GM18520 (cell line): ENCODE measurements around the gene NTNG1.
A peak's percentile ranks its signal among the peaks of the same experiment; 100 is the strongest.

Experiments
- ATAC-seq: cut with Tn5 transposase; IDR thresholded peaks from one replicate; pipeline ENCODE4 v1.9.1; 2021; ENCODE audit not compliant: unreplicated experiment

Gene NTNG1

DNA sequence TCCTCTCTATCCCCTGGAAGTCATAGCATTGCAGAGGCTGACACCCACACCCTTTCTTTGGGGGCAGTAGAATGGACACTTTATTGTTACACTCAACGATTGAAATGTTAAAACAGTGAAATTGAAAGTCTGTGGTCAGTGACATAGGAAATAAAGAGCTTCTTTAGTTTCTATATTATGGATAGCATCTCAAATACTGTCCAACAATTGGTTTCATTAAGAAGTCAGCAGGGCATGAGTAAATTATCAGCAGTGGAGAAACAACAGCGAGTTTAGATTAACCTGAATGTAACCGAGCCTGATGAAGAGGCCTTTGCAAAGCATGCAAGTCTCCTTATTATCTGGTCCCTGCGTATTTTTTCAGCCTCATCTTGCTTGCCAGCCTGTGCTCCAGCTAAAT lies 350.7 kb downstream of the NTNG1 start:
- no peak for ATAC-seq

DNA sequence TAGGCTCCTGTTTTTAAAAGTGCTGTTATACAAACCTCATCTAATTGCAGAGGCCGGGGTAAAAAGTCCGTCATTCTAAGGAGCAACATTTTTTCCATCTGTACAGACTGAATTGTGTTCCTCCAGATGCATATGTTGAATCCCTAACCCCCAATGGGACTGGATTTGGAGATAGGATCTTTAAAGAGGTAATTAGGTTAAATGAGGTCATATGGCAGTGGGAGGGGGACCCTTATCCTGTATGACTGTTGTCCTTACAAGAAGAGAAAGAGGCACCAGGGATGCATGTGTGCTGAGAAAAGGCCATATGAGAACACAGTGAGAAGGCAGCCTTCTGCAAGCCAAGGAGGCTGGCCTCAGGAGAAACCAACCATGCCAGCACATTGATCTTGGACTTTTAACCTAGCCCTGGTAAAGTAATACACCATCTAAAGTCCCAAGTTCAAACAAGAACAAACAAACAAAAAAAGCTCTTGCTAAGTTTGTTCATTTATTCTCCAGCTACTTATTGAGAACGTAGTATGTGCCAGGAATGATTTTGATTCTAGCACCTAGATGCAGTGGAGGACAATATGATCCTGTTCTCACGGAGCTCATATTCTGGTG lies 352.4 kb downstream of the NTNG1 start:
- ATAC-seq: no peak

DNA sequence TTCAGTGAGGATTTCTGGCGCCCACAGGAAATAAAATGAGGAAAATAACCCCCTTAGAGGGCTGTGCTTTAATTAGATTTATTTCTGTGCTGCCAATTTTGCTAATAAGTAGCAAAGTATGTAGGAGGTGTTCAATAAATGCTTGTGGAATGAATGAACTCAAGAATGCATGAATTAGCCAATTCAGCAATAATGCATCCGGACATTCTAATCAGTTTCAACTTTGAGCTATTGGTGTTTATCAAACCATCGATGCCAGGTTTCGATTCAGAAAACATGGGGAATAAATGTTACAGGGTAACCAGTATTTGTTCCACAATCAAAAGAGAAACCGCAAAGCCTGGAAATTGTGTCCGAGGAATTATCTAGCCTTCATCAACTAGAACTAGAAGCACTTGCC lies 353.2 kb downstream of the NTNG1 start:
- ATAC-seq: no peak

DNA sequence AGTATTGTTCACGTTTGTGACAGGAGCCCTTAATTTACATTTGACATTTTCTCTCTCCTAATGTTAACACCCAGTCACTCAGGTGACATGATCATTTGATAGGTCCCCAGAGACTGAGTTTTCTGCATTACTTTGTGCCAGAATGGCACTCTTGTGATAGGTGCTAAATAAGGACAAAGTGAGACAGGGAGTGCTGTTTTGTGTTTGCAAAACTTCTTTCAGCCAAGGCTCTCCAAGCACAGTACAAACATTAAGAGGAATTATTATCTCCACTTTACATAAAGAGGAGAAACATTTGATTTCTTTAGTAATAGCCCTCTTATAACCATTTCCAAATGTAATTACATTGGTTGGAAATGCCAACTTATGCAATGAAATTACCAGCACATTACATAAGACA lies 355.2 kb downstream of the NTNG1 start:
- ATAC-seq: no peak

DNA sequence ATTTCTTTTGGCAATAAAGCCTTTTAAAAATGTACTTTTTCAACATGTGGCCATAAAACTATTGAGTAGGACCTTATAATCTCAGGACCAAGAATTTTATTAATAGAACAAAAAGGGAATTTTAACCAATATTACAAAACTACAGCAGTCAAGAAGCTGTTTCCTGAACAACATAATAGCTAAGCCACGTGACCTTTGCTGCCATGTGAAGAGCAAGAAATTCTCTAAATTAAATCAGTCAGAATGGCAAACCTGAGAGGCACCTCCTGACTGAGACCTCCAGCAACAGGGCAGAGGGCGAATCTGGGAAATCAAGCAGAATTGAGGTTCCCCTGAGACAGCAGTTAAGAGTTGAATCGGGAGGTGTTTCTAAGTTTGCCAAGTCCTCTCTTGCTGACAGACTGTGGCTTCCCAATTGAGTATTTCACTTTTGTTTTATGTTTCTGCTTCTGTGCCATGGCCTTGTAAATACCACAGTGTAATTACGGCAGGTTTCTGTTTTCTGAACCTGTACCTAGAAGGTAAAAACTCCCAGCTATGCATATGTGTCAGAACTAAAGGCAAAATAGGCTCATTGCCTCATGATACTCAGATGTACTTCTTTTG lies 358.4 kb downstream of the NTNG1 start:
- ATAC-seq: peak; percentile 99

DNA sequence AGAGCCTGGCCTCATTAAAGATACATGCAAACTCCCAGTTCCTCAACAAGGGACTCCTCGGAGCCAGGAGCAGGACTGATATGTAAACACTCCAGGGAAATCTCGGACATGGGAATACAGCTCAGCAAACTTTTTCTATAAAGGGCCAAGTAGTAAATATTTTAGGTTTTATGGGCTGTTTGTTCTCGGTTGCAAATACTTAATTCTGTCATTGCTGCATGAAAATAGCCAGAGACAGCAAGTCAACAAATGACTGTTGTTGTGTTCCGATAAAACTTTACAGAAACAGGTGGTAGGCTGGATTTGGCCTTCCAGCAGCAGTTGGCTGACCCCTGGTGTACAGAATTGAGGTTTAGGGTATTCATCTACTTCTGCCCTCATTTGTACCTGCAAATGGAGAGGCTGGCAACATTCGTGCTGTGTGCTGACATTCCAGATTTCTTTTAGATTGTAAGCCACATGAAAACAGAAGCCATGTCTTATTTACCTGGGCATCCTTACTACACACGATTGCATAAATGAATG lies 360.3 kb downstream of the NTNG1 start:
- ATAC-seq: no peak

DNA sequence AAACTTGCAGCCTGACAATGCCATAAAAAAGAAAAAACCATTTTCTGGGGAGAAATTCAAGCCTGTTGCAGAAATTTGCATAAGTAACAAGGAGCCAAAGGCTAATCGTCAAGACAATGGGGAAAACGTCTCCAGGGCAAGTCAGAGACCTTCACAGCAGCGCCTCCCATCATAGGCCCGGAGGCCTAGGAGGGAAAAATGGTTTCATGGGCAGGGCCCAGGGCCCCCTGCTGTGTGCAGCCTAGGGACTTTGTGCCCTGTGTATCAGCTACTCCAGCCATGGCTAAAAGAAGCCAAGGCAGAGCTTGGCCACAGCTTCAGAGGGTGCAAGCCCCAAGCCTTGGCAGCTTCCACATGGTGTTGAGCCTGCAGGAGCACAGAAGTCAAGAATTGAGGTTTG lies 369.5 kb downstream of the NTNG1 start:
- ATAC-seq: no peak

DNA sequence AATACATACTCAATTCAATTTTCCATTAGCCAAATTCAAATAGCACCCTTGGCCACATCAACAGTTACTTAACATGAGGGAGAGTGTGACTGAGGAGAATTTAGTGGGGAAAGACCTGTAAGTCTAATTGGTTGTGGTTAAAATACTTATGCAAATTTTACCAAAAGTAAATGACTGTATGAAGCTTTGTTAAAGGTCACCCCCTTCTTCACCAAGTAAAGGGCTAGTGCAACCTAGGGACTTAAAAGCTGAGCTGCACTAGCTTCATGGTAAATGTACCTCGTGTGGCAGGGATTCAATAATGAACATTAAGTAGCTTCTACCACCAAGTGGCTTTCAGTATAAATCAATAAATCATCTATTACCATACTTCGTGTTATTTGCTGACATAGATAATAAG lies 372.0 kb downstream of the NTNG1 start:
- ATAC-seq: no peak

DNA sequence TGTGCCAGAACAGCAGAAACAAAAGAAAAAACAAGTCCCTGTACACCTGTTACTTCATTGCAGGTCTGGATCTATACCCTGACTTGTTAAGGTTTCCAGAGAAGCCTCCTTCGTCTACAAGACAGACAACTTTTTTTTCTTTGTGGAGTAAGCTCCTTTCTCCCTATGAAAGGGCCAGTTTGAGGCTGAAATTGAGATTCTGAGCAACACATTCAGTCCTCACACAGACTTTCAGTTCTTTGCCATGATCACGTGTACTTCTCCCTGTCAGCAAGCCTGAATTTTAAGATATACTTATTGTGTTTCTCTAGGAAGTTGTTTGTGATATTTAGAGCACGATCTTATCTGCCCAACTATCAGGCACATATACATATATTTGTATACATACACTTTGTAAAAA lies 374.0 kb downstream of the NTNG1 start:
- no peak for ATAC-seq

DNA sequence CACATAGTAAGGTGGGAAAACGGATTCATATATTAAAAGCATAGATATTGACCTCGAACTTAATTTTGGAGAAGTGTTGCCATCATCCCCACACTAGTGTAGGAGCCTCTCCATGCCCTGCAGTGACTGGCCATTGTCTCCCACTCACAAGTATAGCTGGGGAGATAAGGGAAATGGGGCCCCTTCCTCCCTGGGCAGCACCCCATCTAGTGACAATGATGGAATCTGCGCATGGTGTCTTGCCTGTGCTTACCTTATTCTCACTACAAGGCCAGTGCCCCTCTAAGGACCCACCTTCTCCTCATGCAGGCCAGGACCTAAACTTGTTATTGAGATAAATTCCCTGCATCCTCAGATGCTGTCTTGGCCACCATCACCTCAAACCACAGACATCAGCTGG lies 374.9 kb downstream of the NTNG1 start:
- no peak for ATAC-seq

DNA sequence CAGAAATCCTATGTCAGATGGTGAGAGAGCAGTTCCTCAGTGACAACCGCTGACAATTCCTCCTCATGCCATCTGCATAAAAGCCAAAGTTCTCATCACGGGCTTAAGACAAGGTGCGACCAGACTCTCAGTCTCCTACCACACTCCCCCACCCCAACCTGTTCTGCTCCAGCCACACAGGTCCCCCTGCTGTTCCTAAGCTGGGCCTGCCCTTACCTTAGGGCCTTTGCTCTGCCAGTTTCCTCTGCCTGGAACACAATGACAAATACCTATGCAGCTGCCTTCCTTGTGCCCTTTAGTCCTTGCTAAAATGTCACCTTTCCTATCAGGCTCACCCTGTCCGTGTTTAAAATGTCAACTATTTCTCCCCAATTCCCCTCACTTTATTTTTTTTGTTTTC lies 382.2 kb downstream of the NTNG1 start:
- no peak for ATAC-seq

DNA sequence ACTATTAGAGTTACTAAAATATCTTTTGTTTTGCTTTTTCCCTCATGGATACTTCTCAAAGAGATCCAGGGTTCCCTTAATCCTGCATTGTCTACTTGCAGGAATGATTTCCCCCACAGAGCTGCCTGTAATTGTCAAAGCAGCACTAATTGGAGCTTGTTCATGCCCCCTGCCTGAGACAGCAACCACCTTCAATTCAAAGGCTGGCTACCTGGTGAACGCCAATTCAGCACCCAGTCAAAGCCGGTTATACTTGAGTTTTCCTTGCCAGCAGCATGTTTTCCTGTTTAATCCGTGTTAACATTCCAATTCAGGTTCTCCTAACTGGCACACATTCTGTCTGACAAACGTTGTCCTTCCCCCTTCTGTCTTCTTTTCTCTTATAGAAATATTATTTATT lies 382.9 kb downstream of the NTNG1 start:
- ATAC-seq: no peak

DNA sequence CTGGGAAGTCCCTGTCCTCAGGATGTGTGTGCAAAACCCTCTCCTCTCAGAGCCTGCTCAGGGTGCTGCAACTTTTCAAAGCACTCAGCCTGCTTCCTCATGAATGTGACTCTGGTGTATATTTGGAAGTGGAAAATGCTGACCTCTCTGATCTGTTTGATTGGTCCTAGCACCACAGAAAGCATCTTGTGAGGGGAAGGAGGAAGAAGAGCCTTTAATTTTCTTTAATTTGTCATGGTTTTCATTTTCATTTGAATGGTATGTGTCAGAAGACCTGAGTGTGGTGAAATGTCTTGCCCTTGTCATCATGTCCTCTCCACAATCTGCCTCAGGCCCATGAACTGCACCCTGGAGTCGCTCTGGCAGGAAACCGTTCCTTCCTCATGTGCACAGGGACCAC lies 383.5 kb downstream of the NTNG1 start:
- no peak for ATAC-seq

DNA sequence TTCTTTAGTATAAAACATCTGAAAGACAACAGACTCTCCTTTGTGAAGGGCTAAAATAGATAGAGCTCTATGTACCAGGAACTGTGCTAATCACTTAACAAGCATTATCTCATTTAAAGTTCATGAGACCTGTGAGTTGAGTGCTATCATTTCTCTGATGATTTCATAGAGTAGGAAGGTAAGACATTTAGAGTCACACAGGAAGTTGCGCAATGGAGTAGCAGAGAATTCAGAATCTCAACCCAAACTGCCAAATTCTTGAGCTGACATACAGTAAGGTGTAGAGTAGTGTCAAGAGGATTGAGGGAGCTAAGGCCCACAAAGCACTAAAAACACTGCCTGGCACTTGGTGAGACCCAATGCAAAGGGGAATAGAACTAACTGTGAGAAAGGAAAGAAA lies 384.3 kb downstream of the NTNG1 start:
- ATAC-seq: no peak

DNA sequence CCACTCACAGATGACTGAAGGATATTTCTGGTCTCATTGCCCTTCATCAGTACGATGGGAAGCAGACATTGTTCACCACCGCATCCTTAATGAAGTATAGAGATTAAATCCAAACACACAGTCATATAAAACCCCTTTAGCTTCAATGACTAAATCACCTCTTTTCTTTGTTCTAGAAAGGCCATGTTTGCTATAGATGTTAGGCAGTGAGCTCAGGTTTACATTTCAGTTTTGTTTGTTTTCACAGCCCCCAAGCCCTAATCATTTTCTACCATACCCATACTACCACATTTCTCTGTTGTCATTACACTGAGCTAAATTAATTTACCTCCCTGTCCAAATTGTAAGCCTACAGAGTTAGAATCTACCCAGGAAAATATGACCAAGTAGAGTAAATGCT lies 385.1 kb downstream of the NTNG1 start:
- ATAC-seq: no peak

DNA sequence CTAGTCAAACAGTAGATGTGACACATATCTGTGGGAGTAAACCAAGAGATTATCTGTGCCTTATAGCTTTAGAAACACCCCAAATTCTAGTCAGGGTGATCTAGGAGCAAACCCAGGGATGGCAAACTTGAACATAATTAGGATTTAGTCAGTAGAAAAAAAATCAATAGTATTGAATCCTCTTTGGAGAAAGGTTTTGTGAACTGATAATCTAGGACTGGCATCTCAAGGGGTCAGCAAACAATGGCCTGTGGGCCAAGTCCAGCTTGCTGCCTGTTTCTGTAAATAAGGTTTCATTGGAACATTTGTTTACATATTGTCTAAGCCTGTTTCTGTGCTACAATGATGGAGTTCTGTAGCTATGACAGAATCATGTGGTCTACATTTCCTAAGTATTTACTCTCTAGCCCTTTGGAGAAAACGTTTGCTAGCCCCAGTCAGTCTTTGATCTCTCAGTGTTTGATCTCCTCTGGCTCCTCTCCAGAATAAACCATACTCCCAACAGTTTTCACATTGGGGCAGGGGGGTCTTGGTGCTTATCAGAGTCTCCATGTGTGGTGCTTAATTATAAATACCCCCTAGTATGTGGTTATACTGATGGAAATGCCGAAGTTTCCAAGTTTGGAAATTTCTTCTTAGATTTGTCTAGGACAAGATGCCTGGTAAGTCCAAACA lies 385.8 kb downstream of the NTNG1 start:
- ATAC-seq: no peak

DNA sequence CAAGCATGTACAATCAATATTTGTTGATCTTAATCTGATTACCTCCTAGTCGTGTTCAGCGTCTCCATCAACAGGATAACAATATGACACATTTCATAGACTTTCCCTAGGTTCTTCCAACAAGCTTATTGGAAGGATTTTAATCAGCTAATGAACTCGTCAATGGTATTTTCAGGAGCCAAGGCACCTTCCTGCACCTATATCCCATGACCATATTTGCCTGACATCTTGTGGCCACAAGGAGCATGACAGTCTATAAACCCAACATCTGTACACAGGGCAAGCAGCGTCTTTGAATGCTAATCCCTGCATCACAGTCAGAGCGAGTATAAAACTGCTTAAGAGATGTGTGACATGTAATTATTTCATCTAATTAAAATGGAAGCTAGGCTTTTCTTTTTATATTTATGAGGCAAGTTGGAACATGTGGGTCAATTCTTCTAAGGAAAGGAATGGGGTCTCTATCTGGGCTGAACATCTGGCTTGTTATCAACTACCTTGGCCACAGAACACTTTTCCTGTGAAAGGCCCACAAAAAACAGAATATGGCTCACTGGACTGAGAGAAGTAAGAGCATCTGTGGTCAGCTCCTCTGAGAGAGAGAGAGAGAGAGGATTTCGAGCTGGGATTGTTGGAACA lies 388.8 kb downstream of the NTNG1 start:
- ATAC-seq: peak; percentile 94

DNA sequence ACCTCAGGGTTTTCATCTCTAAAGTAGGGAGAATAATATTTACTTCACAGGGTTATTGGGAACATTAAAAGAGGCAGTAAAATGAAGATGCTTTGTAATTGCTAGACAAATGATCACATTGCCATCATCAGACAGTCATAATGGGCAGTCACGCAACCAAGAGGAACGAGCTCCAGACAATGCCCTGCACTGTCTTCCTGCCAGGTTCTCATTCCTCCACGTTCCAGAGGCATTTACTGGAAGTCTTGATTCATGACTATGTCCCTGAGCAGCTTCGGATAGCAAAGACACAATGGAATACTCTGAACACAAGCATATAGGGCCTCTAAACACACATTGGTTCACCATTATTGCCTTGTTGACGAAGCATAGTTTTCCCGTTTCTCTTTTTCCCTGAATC lies 389.7 kb downstream of the NTNG1 start:
- ATAC-seq: no peak

DNA sequence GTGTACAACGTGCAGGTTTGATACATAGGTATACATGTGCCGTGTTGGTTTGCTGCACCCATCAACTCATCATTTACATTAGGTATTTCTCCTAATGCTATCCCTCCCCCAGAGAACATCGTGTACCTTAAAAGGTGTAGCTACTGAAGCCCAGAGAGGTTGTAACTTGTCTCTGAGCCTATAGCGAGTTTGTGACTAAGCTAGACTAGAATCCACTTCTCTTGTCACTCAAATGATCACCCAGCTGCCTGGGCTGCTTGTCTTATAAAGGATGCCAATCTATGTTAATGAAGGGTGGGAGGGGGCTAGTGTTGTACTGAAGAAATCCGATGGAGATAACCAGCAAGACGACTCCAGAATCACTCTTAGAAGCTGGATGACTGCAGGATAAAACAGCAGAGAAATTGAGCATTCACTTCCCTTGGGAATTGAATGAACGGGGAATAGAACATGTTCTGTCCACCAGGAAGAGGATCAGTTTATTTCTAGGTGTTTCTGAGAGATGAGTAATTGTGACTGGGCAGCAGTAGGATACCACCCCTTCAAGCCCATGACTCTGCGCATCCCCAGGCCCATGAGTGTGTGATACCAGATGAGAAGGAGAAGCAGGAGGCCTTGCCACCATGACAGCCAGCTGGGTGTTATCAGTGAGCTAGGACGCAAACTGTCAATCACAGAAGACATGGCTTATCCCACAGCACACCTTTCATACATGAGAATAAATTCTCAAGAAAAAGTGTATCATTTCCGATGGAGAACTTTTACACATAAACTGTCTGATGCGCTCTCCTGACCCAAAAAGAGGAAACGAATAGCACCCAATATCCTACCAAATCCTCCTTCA lies 390.4 kb downstream of the NTNG1 start:
- no peak for ATAC-seq

DNA sequence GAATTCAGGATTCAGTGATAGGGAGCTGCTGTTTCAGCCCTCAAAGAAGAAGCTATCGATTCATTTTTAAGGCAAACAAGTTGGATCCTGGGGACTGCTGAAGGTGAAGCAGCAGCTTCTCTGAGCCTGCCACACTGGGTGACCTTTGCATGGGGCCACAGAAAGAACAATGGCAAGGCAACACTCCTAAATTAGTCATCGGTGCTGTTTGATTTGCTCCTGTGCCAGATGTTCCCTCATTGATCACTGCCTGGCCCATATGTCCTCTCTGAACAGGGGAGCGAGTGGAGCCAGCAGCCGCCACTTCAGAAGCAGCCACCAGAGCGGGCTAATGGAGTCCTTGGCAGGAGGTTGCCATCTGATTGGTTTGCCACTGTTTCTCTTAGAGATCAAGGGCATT lies 391.5 kb downstream of the NTNG1 start:
- no peak for ATAC-seq
